SK-N-MC (cell line): ENCODE data around the gene ENTPD6.

Experiments used
- EZH2 ChIP-seq: fragments of 200-600 bp; sonication (generic); IDR thresholded peaks from one replicate; pipeline ENCODE4 v1.6.1; 2017; ENCODE audit warnings: antibody characterized with exemption
- POLR2AphosphoS5 ChIP-seq: IDR thresholded peaks from 2 replicates; pipeline ENCODE4 v1.6.1; 2012; ENCODE audit warnings: mild to moderate bottlenecking, low read depth, low read length, borderline replicate concordance

- TF ChIP-seq EZH2 (no peak), POLR2AphosphoS5 (no peak)
These were observed 75.3 kb downstream of the ENTPD6 start for GRCh38 chr20:25270829-25271251.
